CD4-positive, alpha-beta T cell treated with Interleukin-4 for 4 hours (primary cell): ENCODE results near the gene TSPAN17.
"Not testable (repeated sequence)": the region's sequence is repeated elsewhere in the genome, so short reads cannot be mapped to it uniquely, and the experiment has no call there.

Experiments used
- DNase-seq: peaks from one replicate; pipeline ENCODE4 v3.0.0-alpha.2; 2020

The TSPAN17 gene

GRCh38 chr5:176647030-176647842 lies at the start of gene TSPAN17:
TSPAN17 (plus strand) TSS chr5:176647484; CDS start chr5:176647616, 132 bp downstream.
- DNase-seq = peak; percentile 98

DNA sequence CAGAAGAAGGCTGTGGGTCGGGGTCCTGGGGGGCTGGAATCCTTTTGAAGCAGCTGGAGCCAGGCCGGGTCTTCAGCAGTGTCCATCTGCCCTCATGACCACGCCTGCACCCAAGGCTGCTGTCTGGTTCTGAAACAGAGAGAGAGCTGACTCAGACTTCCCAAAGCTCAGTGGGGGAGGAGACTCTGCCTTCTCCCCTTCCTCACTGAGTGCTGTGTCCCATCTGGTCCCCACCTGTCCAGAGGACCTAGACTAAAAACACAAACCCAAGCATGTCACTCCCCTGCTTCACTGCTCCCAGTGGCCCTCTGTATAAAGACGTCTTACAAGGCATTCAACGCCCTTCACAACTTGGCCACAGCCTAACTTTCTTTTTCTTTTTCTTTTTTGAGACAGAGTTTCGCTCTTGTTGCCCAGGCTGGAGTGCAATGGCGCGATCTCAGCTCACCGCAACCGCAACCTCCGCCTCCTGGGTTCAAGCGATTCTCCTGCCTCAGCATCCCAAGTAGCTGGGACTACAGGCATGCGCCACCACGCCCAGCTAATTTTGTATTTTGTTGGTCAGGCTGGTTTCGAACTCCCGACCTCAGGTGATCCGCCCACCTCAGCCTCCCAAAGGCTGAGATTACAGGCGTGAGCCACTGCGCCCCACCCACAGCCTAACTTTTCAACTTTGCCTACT lies 47.4 kb upstream of the TSPAN17 start:
- DNase-seq = not testable (repeated sequence)

GRCh38 chr5:176601901-176602482 lies 45.3 kb upstream of the TSPAN17 start:
- DNase-seq = no peak

- no peak for DNase-seq
Observed at GRCh38 chr5:176603091-176603490, 44.2 kb upstream of the TSPAN17 start.

DNA sequence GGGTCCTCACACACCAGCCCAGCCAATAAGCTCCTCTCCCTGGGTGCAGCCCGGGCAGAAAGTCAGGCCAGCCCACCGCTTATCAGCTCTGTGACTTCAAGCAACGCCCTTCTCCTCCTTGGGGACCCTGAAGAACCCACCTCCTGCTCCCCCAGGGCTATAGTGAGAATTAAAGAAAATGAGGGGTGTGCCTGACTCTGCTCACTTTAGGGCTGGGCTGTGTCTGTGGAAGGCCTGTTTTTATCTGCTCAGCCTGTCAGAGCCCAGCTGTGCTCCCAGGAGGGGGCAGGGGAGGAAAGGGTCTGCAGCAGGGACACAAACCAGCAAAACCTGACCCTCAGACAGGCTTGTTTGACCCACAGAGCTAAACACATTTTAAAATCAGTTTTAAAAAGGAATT lies 41.3 kb upstream of the TSPAN17 start:
- DNase-seq = no peak

DNA sequence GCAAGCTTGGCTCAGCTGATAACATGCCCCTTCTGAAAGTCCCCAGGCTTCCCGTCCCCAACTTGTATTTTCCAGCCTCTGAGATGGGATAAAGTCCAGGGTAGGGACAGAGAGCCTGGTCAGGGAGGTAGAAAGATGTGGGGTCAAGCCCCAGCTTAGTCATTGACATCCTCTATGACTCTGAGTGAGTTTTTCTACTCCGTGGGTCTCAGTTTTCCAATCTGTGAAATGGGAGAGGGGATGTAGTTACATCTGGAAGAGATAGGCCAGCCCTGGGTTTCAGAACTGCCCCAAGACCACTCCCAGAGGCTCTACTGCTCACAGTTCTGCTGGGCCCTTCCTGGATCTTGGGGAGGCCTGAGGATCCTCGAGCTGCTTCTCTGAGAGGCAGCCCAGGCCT lies 40.4 kb upstream of the TSPAN17 start:
- DNase-seq = no peak

DNA sequence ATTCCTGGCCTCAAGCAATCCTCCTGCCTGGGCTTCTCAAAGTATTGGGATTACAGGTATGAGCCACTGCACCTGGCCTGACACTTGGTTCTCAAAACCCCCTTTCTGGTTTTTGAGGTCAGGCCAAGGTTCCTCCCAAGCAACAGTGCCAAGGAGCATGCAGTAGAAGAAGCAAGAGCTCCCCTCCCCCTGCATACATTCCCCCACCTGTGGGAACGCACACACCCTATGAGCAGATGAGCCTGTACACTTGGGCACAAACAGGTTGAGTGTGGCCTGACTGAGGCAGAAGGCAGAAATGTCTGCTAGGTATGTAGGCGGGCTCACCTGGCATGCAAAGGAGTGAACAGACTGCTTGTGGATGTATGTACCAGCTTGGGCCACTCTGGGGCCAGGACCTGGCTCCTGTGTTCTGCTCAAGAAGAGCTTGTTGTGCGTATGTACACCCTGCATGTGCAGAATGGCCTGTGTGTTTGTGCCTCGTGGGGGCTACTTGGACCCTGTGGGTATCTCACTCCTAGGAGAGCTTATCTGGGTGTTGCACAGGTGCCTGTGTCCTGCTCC lies 39.1 kb upstream of the TSPAN17 start:
- DNase-seq = no peak

DNA sequence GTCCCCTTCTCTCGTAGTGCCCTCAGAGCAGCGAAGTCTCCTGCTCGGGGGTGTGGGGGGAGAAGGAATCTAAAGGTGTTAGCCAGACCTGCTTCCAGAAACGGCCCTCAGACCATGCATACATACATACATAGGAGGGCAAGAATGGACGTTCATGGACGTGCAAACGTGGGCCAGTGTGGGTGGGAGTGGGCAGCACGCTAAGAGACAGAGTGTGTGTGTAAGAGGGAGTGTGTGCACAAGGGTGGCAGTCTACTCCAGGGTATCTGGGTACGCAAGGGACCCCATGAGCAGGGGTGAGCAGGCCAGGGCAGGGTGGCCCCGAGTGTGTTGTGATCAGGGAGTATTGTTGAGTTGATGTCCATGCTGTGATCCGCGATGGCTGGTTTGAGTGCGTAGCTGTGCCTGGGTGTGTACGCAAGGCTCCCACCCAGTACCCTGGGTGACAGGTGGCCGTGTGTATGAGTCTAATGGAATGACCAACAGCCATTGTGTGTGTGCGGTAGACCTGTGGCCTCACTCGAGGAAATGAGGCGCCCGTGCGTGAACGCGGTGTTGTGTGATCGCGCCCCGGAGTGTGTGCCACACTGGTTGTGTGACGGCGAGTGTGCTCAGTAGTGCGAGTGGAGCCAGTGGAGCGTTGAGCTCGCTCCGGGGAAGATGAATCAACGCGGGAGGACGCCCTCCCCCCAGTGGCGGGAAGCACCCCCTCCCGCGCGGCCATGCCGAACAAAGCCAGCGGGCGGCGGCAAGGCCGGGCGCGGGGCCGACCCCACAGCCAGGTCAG lies 38.2 kb upstream of the TSPAN17 start:
- no peak for DNase-seq

- DNase-seq = peak; percentile 14
Observed at GRCh38 chr5:176609724-176610434, 37.4 kb upstream of the TSPAN17 start, which contains the start of gene GPRIN1. GPRIN1 (minus strand) TSS chr5:176610156; CDS start chr5:176599834, 10,322 bp downstream.

DNA sequence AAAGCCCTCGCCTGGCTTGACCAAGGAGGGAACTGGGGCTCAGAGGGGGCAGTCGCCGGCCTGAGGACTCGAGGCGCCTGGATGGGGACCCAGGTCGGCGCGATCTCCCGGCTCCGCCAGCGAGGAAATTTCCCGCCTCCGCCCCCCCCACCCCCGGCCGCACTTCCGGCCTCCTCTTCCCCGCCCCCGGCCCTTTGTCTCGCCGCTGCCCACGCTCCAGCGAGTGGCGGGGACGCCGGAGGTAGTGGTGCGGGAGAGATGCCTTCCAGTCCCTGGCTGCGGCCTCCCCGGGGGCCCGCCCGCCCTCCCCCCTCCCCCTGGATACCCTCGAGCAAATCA lies 36.9 kb upstream of the TSPAN17 start:
- no peak for DNase-seq

DNA sequence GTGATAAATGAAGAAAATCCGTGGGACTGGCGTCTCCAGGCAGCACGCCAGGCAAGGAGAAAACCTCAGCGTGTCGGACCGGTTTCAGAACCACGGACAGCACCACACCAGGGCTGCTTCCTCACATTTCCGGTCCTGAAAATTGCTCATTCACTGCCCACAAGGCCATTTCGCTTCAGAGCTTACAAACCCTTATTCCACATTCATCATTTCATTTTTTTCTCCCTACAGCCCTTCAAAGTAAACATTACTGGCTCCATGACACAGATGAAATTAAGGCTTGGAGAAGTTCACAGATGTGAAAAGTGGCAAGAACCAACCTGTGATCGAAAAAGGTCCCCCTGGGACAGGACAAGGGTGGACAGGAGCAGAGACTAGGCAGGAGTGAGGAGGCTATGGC lies 35.8 kb upstream of the TSPAN17 start:
- DNase-seq = peak; percentile 37

DNA sequence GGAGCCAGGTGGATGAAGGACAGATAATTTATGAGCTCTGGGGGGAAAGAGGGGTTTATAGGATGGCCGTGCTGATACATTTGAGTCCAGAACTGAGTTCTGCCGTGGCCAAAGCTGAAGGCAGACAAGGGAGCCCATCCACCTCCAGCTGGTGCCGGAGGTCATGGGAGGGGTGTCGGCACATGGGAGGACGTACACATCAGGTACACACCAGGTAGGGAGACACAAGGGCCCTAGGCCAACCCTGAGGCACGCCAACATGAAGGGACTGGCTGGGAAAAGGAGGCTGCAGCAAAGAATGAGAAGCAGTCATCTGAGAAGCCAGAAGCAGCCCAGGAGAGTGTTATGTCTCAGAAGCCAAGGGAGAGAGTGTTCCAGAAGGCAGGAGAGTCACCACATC lies 35.3 kb upstream of the TSPAN17 start:
- DNase-seq = no peak

DNA sequence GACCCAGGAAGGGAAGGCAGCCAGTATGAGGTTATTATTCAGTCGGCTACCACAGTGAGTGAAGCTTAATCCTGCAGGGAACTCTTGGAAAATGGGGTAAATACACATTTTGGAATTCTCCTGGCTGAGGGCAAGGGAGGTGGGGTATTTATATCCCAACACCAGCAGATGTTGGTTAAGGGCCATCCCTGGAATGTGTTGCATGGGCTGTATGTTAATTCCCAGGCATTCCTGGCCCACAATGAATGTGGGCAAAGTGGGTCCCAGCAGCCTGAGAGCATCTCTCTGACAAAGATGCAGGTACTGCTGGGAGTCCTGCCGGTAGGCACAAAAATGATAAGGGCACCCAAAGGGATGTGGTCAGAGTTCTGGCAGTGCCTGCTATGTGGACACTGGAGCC lies 34.4 kb upstream of the TSPAN17 start:
- DNase-seq = no peak

DNA sequence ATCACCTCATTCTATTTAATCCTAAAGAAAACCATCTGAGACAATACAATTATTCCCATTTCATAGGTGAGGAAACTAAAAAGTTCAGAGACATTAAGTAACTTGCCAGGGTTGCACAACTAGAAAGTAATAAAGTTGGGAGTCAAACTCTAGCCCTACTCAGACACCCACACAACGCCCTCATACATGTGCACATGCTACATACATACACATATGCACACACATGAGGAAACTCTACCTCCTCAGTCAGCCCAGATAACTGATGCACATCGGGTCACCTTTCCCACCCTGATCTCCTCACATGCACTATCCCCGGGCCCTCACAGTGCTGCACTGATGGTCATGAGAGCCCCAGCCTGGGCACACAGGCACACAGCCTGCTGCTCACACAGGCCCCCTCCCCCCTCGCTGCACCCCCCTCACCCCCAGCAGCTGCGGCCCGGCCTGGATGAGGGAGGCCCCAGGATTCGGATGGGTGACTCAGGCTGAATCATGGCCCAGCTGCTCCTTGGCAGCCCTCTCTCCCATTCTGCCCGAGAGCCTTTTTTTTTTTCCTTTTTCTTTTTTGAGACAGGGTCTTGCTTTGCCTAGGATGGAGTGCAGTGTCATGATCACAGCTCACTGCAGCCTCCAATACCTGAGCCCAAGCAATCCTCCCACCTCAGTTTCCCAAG lies 32.3 kb upstream of the TSPAN17 start:
- DNase-seq = no peak

GRCh38 chr5:176616511-176616910 lies 30.8 kb upstream of the TSPAN17 start:
- DNase-seq = no peak

- DNase-seq = no peak
Observed at GRCh38 chr5:176618783-176619182, 28.5 kb upstream of the TSPAN17 start.

DNA sequence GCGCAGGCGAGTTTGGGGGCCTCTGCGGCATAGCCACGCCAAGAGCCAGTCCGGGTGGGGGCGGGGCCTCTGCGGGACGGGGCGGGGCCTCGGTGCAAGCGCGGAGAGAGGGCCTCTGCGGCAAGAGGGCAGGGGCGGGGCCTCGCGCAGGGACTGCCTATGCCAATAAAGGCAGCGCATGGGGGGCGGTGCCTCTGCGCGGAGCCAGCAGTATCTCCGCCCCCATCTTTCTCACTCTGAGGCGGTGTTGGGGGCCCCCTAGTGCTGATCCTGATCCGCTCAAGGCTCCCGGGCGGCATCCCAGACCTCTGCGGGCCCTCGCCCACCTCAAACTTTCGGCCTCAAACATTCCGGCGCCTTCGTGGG lies 28.1 kb upstream of the TSPAN17 start:
- peak; percentile 71 for DNase-seq

- no peak for DNase-seq
Observed at GRCh38 chr5:176619569-176620332, 27.5 kb upstream of the TSPAN17 start.

GRCh38 chr5:176620333-176620981 lies 26.8 kb upstream of the TSPAN17 start:
- no peak for DNase-seq

- no peak for DNase-seq
Observed at GRCh38 chr5:176621661-176622079, 25.6 kb upstream of the TSPAN17 start.
